Measurements from ENCODE around the gene C1orf105.
"Not testable (repeated sequence)": the region's sequence is repeated elsewhere in the genome, so short reads cannot be mapped to it uniquely, and the experiment has no call there.

Gene C1orf105

GRCh38 chr1:172427191-172427590 is 6.7 kb downstream of the C1orf105 start:
- DNase-seq (ENCODE audit: low read depth in 2 of 2) = no peak

- DNase-seq (ENCODE audit: low read depth in 2 of 2) = peak in 1 of 2 donors; percentile 26
Observed at GRCh38 chr1:172429331-172430127, 9.0 kb downstream of the C1orf105 start.

GRCh38 chr1:172430128-172430454 is 9.6 kb downstream of the C1orf105 start:
- no peak for DNase-seq (ENCODE audit: low read depth in 2 of 2)

- DNase-seq (ENCODE audit: low read depth in 2 of 2) = no peak
Observed at GRCh38 chr1:172431204-172431603, 10.7 kb downstream of the C1orf105 start.

- no peak for DNase-seq (ENCODE audit: low read depth in 2 of 2)
Observed at GRCh38 chr1:172431721-172432192, 11.3 kb downstream of the C1orf105 start.

- DNase-seq (ENCODE audit: low read depth in 2 of 2) = not testable (repeated sequence)
Observed at GRCh38 chr1:172437183-172437582, 16.7 kb downstream of the C1orf105 start.

- DNase-seq (ENCODE audit: low read depth in 2 of 2) = no peak
Observed at GRCh38 chr1:172442404-172442803, 21.9 kb downstream of the C1orf105 start.

- no peak for DNase-seq (ENCODE audit: low read depth in 2 of 2)
Observed at GRCh38 chr1:172442843-172443565, 22.5 kb downstream of the C1orf105 start.

- peak; percentile 86 to 89 for DNase-seq (ENCODE audit: low read depth in 2 of 2)
Observed at GRCh38 chr1:172443666-172444453, 23.4 kb downstream of the C1orf105 start, which contains the start of gene PIGC. PIGC (minus strand) TSS chr1:172444069; CDS start chr1:172442622, 1,447 bp downstream.

- DNase-seq (ENCODE audit: low read depth in 2 of 2) = no peak
Observed at GRCh38 chr1:172446547-172446946, 26.1 kb downstream of the C1orf105 start.

- DNase-seq (ENCODE audit: low read depth in 2 of 2) = no peak
Observed at GRCh38 chr1:172447641-172448040, 27.2 kb downstream of the C1orf105 start.

- no peak for DNase-seq (ENCODE audit: low read depth in 2 of 2)
Observed at GRCh38 chr1:172448995-172449584, 28.6 kb downstream of the C1orf105 start.

GRCh38 chr1:172449585-172450523 is 29.4 kb downstream of the C1orf105 start:
- DNase-seq (ENCODE audit: low read depth in 2 of 2) = peak in 1 of 2 donors; percentile 7

- DNase-seq (ENCODE audit: low read depth in 2 of 2) = no peak
Observed at GRCh38 chr1:172450524-172450885, 30.0 kb downstream of the C1orf105 start.

- DNase-seq (ENCODE audit: low read depth in 2 of 2) = no peak
Observed at GRCh38 chr1:172451002-172451443, 30.5 kb downstream of the C1orf105 start.

- no peak for DNase-seq (ENCODE audit: low read depth in 2 of 2)
Observed at GRCh38 chr1:172452536-172453152, 32.2 kb downstream of the C1orf105 start.

GRCh38 chr1:172453153-172453545 is 32.7 kb downstream of the C1orf105 start:
- no peak for DNase-seq (ENCODE audit: low read depth in 2 of 2)

GRCh38 chr1:172453607-172454006 is 33.1 kb downstream of the C1orf105 start:
- DNase-seq (ENCODE audit: low read depth in 2 of 2) = no peak

- no peak for DNase-seq (ENCODE audit: low read depth in 2 of 2)
Observed at GRCh38 chr1:172455451-172455850, 35.0 kb downstream of the C1orf105 start.

- DNase-seq (ENCODE audit: low read depth in 2 of 2) = no peak
Observed at GRCh38 chr1:172456344-172456769, 35.9 kb downstream of the C1orf105 start.

All from stimulated activated CD4-positive, alpha-beta T cell treated with anti-CD3 and anti-CD28 coated beads, Interleukin-1b, Interleukin-23, amount 100 ng/mL, for 4 hours (primary cell).